ENCODE data around the gene SPRY2. TPM values are rescaled to one million over a fixed set of nuclear protein-coding genes. Genes with fewer than 3 reads are reported as not detected.

SPRY2 gene
- total RNA-seq, 1 experiment from 2014 or later: 7.2 TPM

DNA sequence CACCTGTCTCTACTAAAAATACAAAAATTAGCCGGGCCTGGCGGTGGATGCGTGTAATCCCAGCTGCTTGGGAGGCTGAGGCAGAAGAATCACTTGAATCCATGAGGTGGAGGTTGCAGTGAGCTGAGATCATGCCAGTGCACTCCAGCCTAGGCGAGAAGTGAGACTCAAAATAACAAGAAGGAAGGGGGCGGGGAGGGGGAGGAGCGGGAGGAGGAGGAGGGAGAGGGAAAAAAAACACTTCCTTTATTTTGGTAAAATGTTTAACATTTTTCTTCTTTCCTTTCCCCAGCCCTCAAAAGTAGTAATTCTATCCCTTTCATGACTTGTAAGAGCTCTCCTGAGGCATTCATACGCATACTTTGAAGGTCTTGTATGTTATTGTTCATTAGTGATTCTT, 44.3 kb downstream of the SPRY2 start:
- intact Hi-C loops (cut with micrococcal nuclease): no loop called here
- no peaks in the 10 kb centered on the region for H3K9me2 ChIP-seq (ENCODE audit: insufficient read depth)
- CTCF ChIA-PET: no interaction called here
- TF ChIP-seq POLR2A (IDR thresholded peaks at IDR 0.05; ENCODE audit: borderline replicate concordance, extremely low read depth, insufficient read depth, insufficient read length) (no peak), SIN3A (IDR thresholded peaks at IDR 0.05; ENCODE audit: low read depth) (no peak), CEBPB (IDR thresholded peaks at IDR 0.05; ENCODE audit: low read depth) (no peak), EGR1 (IDR thresholded peaks at IDR 0.05; ENCODE audit: low read depth) (no peak), TCF7L2 (IDR thresholded peaks at IDR 0.05; ENCODE audit: borderline replicate concordance, extremely low read depth, insufficient read depth, insufficient read length) (no peak), FOSL1 (IDR thresholded peaks at IDR 0.05; ENCODE audit: low read depth) (no peak), MAX (IDR thresholded peaks at IDR 0.05) (no peak)
- H3K4me3 ChIP-seq (replicated peaks in 1 of 2; ENCODE audit: low read depth in 1 of 2, low read length in 2 of 2): no peak overlapping the region
- ATAC-seq (no peak), DNase-seq (ENCODE audit: low read depth, low spot score) (no peak)
- H3K79me2 ChIP-seq (ENCODE audit: insufficient read depth, low read length): no peaks in the 10 kb centered on the region
- H3K36me3 ChIP-seq (ENCODE audit: control insufficient read depth in 1 of 2, insufficient read depth in 2 of 2, low read length in 2 of 2): no peaks in the 10 kb centered on the region
- 0 out of 4 replicates have a peak, but pooled peaks cover 0 to 3% of the 10 kb centered on the region in 2 experiments for H3K9me3 ChIP-seq (ENCODE audit: control insufficient read depth in 1 of 2, insufficient read depth in 1 of 2, low read depth in 1 of 2, low read length in 2 of 2)
- H4K20me1 ChIP-seq (ENCODE audit: insufficient read depth): no peaks in the 10 kb centered on the region
- H3K4me2 ChIP-seq (ENCODE audit: low read length): no peak overlapping the region
- no peaks in the 10 kb centered on the region for H3K4me1 ChIP-seq (ENCODE audit: control insufficient read depth in 1 of 2, insufficient read depth in 2 of 2, low read length in 2 of 2)
- RAD21 ChIA-PET (ENCODE audit: low non-redundant PET in 1 of 2, low total read pairs in 2 of 2, uncharacterized antibody in 2 of 2, unreplicated experiment in 2 of 2): no interaction called here
- no peaks in the 10 kb centered on the region for H3K27me3 ChIP-seq (ENCODE audit: insufficient read depth, low read length)
- no TSS peak for BruUV-seq (replicated peaks)
- H2AFZ ChIP-seq (ENCODE audit: low read depth, low read length, poor library complexity, severe bottlenecking): no peak overlapping the region
- H3K9ac ChIP-seq (ENCODE audit: low read length): no peak overlapping the region
- POLR2A ChIA-PET: no interaction called here
- no peak overlapping the region for H3K27ac ChIP-seq (ENCODE audit: low read depth, low read length)

DNA sequence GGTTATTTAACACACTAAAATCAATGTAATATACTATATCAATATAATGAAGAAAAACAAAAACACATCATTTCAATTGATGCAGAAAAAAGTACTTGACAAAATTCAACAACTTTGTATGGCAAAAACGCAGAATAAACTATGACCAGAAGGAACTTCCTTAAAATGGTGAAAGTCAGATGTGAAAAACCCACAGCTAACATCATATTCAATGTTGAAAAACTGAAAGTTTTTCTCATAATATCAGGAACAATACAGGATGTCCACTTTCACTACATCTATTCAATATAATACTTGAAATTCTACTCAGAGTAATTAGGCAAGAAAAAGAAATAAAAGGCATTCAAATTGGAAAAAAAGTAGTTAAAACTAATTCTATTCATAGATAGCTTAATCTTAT, 50.3 kb downstream of the SPRY2 start:
- TF ChIP-seq ATF3 (IDR thresholded peaks at IDR 0.05) (no peak), ZBTB33 (IDR thresholded peaks at IDR 0.05; ENCODE audit: extremely low read depth, insufficient replicate concordance, low read length) (no peak), TCF7L2 (IDR thresholded peaks at IDR 0.05; ENCODE audit: borderline replicate concordance, extremely low read depth, insufficient read depth, insufficient read length) (no peak), CTCF (IDR thresholded peaks at IDR 0.05 in 2 of 3, conservative IDR thresholded peaks at IDR 0.05 in 1 of 3; ENCODE audit: borderline replicate concordance in 1 of 3, insufficient read depth in 1 of 3, low read depth in 2 of 3, low read length in 2 of 3) (no peak), SIN3A (IDR thresholded peaks at IDR 0.05; ENCODE audit: low read depth) (no peak), POLR2A (IDR thresholded peaks at IDR 0.05; ENCODE audit: borderline replicate concordance, extremely low read depth, insufficient read depth, insufficient read length) (no peak), MAX (IDR thresholded peaks at IDR 0.05) (no peak), EZH2phosphoT487 (IDR thresholded peaks at IDR 0.05; ENCODE audit: borderline replicate concordance) (no peak), POLR2AphosphoS5 (IDR thresholded peaks at IDR 0.05; ENCODE audit: low read depth, low read length) (no peak), CEBPB (IDR thresholded peaks at IDR 0.05; ENCODE audit: low read depth) (no peak), JUND (IDR thresholded peaks at IDR 0.05) (no peak), SP1 (IDR thresholded peaks at IDR 0.05; ENCODE audit: low read depth) (no peak), FOSL1 (IDR thresholded peaks at IDR 0.05; ENCODE audit: low read depth) (no peak), EGR1 (IDR thresholded peaks at IDR 0.05; ENCODE audit: low read depth) (no peak), ZNF274 (IDR thresholded peaks at IDR 0.05; ENCODE audit: low read depth, low read length) (no peak)
- H3K27me3 ChIP-seq (ENCODE audit: insufficient read depth, low read length): no peaks in the 10 kb centered on the region
- intact Hi-C loops (cut with micrococcal nuclease): no loop called here
- no peak overlapping the region for H3K4me2 ChIP-seq (ENCODE audit: low read length)
- ChIA-PET RAD21 (ENCODE audit: low non-redundant PET in 1 of 2, low total read pairs in 2 of 2, uncharacterized antibody in 2 of 2, unreplicated experiment in 2 of 2) (no interaction called here), POLR2A (no interaction called here), CTCF (no interaction called here)
- H2AFZ ChIP-seq (ENCODE audit: low read depth, low read length, poor library complexity, severe bottlenecking): no peak overlapping the region
- no peaks in the 10 kb centered on the region for H4K20me1 ChIP-seq (ENCODE audit: insufficient read depth)
- no peaks in the 10 kb centered on the region for H3K36me3 ChIP-seq (ENCODE audit: control insufficient read depth in 1 of 2, insufficient read depth in 2 of 2, low read length in 2 of 2)
- H3K9me3 ChIP-seq (ENCODE audit: control insufficient read depth in 1 of 2, insufficient read depth in 1 of 2, low read depth in 1 of 2, low read length in 2 of 2): 0 out of 4 replicates have a peak, but pooled peaks cover 0 to 3% of the 10 kb centered on the region in 2 experiments
- ATAC-seq (no peak), DNase-seq (ENCODE audit: low read depth, low spot score) (no peak)
- H3K4me3 ChIP-seq (replicated peaks in 1 of 2; ENCODE audit: low read depth in 1 of 2, low read length in 2 of 2): no peak overlapping the region
- H3K9ac ChIP-seq (ENCODE audit: low read length): no peak overlapping the region
- no peaks in the 10 kb centered on the region for H3K79me2 ChIP-seq (ENCODE audit: insufficient read depth, low read length)
- no TSS peak for BruUV-seq (replicated peaks)
- no peak overlapping the region for H3K27ac ChIP-seq (ENCODE audit: low read depth, low read length)
- no peaks in the 10 kb centered on the region for H3K9me2 ChIP-seq (ENCODE audit: insufficient read depth)
- no peaks in the 10 kb centered on the region for H3K4me1 ChIP-seq (ENCODE audit: control insufficient read depth in 1 of 2, insufficient read depth in 2 of 2, low read length in 2 of 2)

Data from HCT116 (cell line).